CD4-positive, alpha-beta T cell treated with Interleukin-1 beta for 1 hour (primary cell): Measurements from ENCODE around the gene SEC11C.

Experiments used
- DNase-seq, 2 donors: peaks; one replicate each; pipeline ENCODE4 v3.0.0-alpha.2; 2020 to 2022

The SEC11C gene

GRCh38 chr18:59145055-59145454 is 5.4 kb downstream of the SEC11C start:
- DNase-seq: no peak

GRCh38 chr18:59148192-59148591 is 8.5 kb downstream of the SEC11C start:
- no peak for DNase-seq

- DNase-seq: no peak
Measured at GRCh38 chr18:59149007-59149406, 9.3 kb downstream of the SEC11C start.

- DNase-seq: no peak
Measured at GRCh38 chr18:59149416-59149815, 9.7 kb downstream of the SEC11C start.

- no peak for DNase-seq
Measured at GRCh38 chr18:59150236-59150635, 10.6 kb downstream of the SEC11C start.

GRCh38 chr18:59155153-59155552 is 15.5 kb downstream of the SEC11C start:
- no peak for DNase-seq

GRCh38 chr18:59156316-59156715 is 16.6 kb downstream of the SEC11C start:
- no peak for DNase-seq

GRCh38 chr18:59159265-59159664 is 19.6 kb downstream of the SEC11C start:
- no peak for DNase-seq

GRCh38 chr18:59159986-59160385 is 20.3 kb downstream of the SEC11C start:
- no peak for DNase-seq

GRCh38 chr18:59172664-59173249 is 33.1 kb downstream of the SEC11C start:
- DNase-seq: no peak

GRCh38 chr18:59177485-59177884 is 37.8 kb downstream of the SEC11C start:
- DNase-seq: no peak

- no peak for DNase-seq
Measured at GRCh38 chr18:59180150-59180845, 40.6 kb downstream of the SEC11C start.

GRCh38 chr18:59182673-59183072 is 43.0 kb downstream of the SEC11C start:
- DNase-seq: no peak

GRCh38 chr18:59189008-59189407 is 49.3 kb downstream of the SEC11C start:
- DNase-seq: no peak

- no peak for DNase-seq
Measured at GRCh38 chr18:59189746-59190145, 50.1 kb downstream of the SEC11C start.

GRCh38 chr18:59196161-59196725 is 56.6 kb downstream of the SEC11C start:
- DNase-seq: no peak

GRCh38 chr18:59197636-59198035 is 58.0 kb downstream of the SEC11C start:
- DNase-seq: no peak

GRCh38 chr18:59198215-59198614 is 58.5 kb downstream of the SEC11C start:
- no peak for DNase-seq

- no peak for DNase-seq
Measured at GRCh38 chr18:59200787-59201186, 61.1 kb downstream of the SEC11C start.

GRCh38 chr18:59202258-59202820 is 62.7 kb downstream of the SEC11C start:
- no peak for DNase-seq

- DNase-seq: no peak
Measured at GRCh38 chr18:59207506-59207905, 67.8 kb downstream of the SEC11C start.
